OCI-LY7 (cell line): ENCODE data around the gene EIF3L.

Experiments used
- CTCF ChIP-seq: fragments of 200-600 bp; sonication (generic); conservative IDR thresholded peaks from 2 replicates; pipeline ENCODE4 v1.5.1; 2014; ENCODE audit warnings: mild to moderate bottlenecking, antibody characterized with exemption, low read length, moderate library complexity, mixed read lengths
- EZH2phosphoT487 ChIP-seq: fragments of 200-600 bp; sonication (generic); IDR thresholded peaks from 2 replicates; pipeline ENCODE4 v1.6.1; 2018; ENCODE audit warnings: low read depth, borderline replicate concordance, mild to moderate bottlenecking, mixed run types, antibody characterized with exemption, low read length, moderate library complexity, mixed read lengths

- TF ChIP-seq CTCF (no peak), EZH2phosphoT487 (no peak)
Observed at GRCh38 chr22:37917874-37918548, 68.8 kb downstream of the EIF3L start.
